Neutrophil (primary cell): Measurements from ENCODE around the gene TTC23.

ENCODE experiments used
- H3K27ac ChIP-seq: fragments of 200-600 bp; sonication (generic); 2 replicates; pipeline ENCODE4 v1.5.1; 2016; ENCODE audit warnings: mild to moderate bottlenecking, moderate library complexity
- H3K27me3 ChIP-seq: fragments of 200-600 bp; sonication (generic); 2 replicates; pipeline ENCODE4 v1.6.0; 2016; ENCODE audit warnings: mild to moderate bottlenecking
- H3K36me3 ChIP-seq: fragments of 200-600 bp; sonication (generic); 2 replicates; pipeline ENCODE4 v1.5.1; 2017
- H3K4me1 ChIP-seq, 2 experiments: fragments of 200-600 bp in 1 of 2; sonication (generic) in 1 of 2; 1 replicate in 1 of 2; 2 replicates in 1 of 2; pipeline versions ENCODE4 v1.5.1 to v1.6.1; 2013 to 2016; ENCODE audit warnings: low read depth in 1 of 2, low read length in 1 of 2, mild to moderate bottlenecking in 1 of 2, moderate library complexity in 1 of 2; ENCODE audit not compliant: control insufficient read depth in 1 of 2, insufficient read depth in 1 of 2
- H3K4me3 ChIP-seq, 2 experiments: fragments of 200-600 bp in 1 of 2; sonication (generic) in 1 of 2; 1 replicate in 1 of 2; 2 replicates in 1 of 2; pipeline ENCODE4 v1.5.1; 2013 to 2016; ENCODE audit warnings: low read depth in 1 of 2, low read length in 1 of 2, mild to moderate bottlenecking in 1 of 2, moderate library complexity in 1 of 2
- H3K9me3 ChIP-seq: fragments of 200-600 bp; sonication (generic); 2 replicates; pipeline ENCODE4 v1.5.1; 2016
- CTCF ChIP-seq: fragments of 200-600 bp; sonication (generic); IDR thresholded peaks from 2 replicates; pipeline ENCODE4 v1.5.1; 2016; ENCODE audit warnings: antibody characterized with exemption

The TTC23 gene

GRCh38 chr15:99226802-99227201 lies 22.6 kb downstream of the TTC23 start:
- Histone ChIP-seq H3K4me1 (no peaks in the 10 kb centered on the region), H3K4me3 (no peak overlapping the region), H3K27ac (no peak overlapping the region), H3K36me3 (no peaks in the 10 kb centered on the region), H3K27me3 (no peaks in the 10 kb centered on the region), H3K9me3 (no peaks in the 10 kb centered on the region)
- TF ChIP-seq CTCF: no peak

GRCh38 chr15:99224372-99225214 lies 24.8 kb downstream of the TTC23 start:
- TF ChIP-seq CTCF: no peak
- H3K4me3 ChIP-seq: no peak overlapping the region
- H3K4me1 ChIP-seq: no peaks in the 10 kb centered on the region
- no peaks in the 10 kb centered on the region for H3K27me3 ChIP-seq
- no peak overlapping the region for H3K27ac ChIP-seq
- H3K9me3 ChIP-seq: no peaks in the 10 kb centered on the region
- no peaks in the 10 kb centered on the region for H3K36me3 ChIP-seq

- Histone ChIP-seq H3K36me3 (no peaks in the 10 kb centered on the region), H3K9me3 (no peaks in the 10 kb centered on the region), H3K27me3 (no peaks in the 10 kb centered on the region), H3K4me3 (no peak overlapping the region), H3K4me1 (no peaks in the 10 kb centered on the region), H3K27ac (no peak overlapping the region)
- TF ChIP-seq CTCF: no peak
These were observed 36.1 kb downstream of the TTC23 start for GRCh38 chr15:99213187-99213811.

GRCh38 chr15:99212406-99212805 lies 37.0 kb downstream of the TTC23 start:
- H3K36me3 ChIP-seq: no peaks in the 10 kb centered on the region
- no peak for TF ChIP-seq CTCF
- no peaks in the 10 kb centered on the region for H3K9me3 ChIP-seq
- no peak overlapping the region for H3K4me3 ChIP-seq
- no peaks in the 10 kb centered on the region for H3K4me1 ChIP-seq
- no peaks in the 10 kb centered on the region for H3K27me3 ChIP-seq
- no peak overlapping the region for H3K27ac ChIP-seq

GRCh38 chr15:99211926-99212325 lies 37.5 kb downstream of the TTC23 start:
- H3K27ac ChIP-seq: no peak overlapping the region
- H3K4me3 ChIP-seq: no peak overlapping the region
- no peaks in the 10 kb centered on the region for H3K36me3 ChIP-seq
- TF ChIP-seq CTCF: no peak
- H3K27me3 ChIP-seq: no peaks in the 10 kb centered on the region
- no peaks in the 10 kb centered on the region for H3K4me1 ChIP-seq
- H3K9me3 ChIP-seq: no peaks in the 10 kb centered on the region
